Pancreas (tissue), 10 donors: ENCODE results near the gene RIN1. TPM values are rescaled to one million over a fixed set of nuclear protein-coding genes. Genes with fewer than 3 reads are reported as not detected.

ENCODE experiments used
- ATAC-seq, 4 donors: fragments of 200-7000 bp; cut with Tn5 transposase; one replicate each; pipeline versions ENCODE4 v1.8.0 to v1.9.1; 2020; ENCODE audit warnings: mild to moderate bottlenecking in 4 of 4, moderate library complexity in 4 of 4
- DNase-seq, 6 donors: peaks; one replicate each; pipeline ENCODE4 v3.0.0-alpha.2; 2020
- FAIRE-seq: peaks from 2 replicates; lab custom pipeline; 2012; peaks lifted over from hg19 to GRCh38; lab: Jason Lieb, UNC
- H3K27ac ChIP-seq, 4 donors: fragments of 200-600 bp; sonication (generic); 1 replicate in 3 of 4; 2 replicates in 1 of 4; pipeline versions ENCODE4 v1.5.0 to v1.8.0; 2020
- H3K27me3 ChIP-seq, 4 donors: fragments of 200-600 bp; one replicate each; pipeline ENCODE4 v1.8.0; 2021
- H3K36me3 ChIP-seq, 3 donors: fragments of 200-600 bp; sonication (generic) in 1 of 3; one replicate each; pipeline versions ENCODE4 v1.5.0 to v1.8.0; 2020 to 2021
- H3K4me1 ChIP-seq, 3 donors: fragments of 200-600 bp; one replicate each; pipeline ENCODE4 v1.8.0; 2021
- H3K4me3 ChIP-seq, 4 donors: fragments of 200-600 bp; sonication (generic) in 2 of 4; one replicate each; pipeline versions ENCODE4 v1.5.0 to v1.8.0; 2020 to 2021
- H3K9me3 ChIP-seq, 4 donors: fragments of 200-600 bp; one replicate each; pipeline ENCODE4 v1.8.0; 2021
- CTCF ChIP-seq, 4 donors: fragments of 200-600 bp; sonication (generic) in 3 of 4; IDR thresholded peaks; one replicate each; pipeline versions ENCODE4 v1.5.0 to v1.8.0; 2021; ENCODE audit warnings: antibody characterized with exemption in 4 of 4
- WGBS, 2 donors: extraction: QIAGEN DNeasy Blood & Tissue Kit; methylation state at CpG; one replicate each; pipeline ENCODE4 v1.1.7; 2013; 5-methylcytosine and 5-hydroxymethylcytosine counted together
- intact Hi-C, 3 donors: fragments of 100-400 bp; cut with DNase I; formaldehyde crosslinking; loops; one replicate each; pipeline versions ENCODE4 v1.11.1 to v1.14.2; 2022
- polyA plus RNA-seq, 2 donors: library from polyadenylated mRNA; stranded (reverse); fragments of 200-250 nt; gene quantifications; one replicate each; pipeline ENCODE4 v1.2.3, GENCODE V29; 2013
- total RNA-seq, 6 donors: library from RNA; stranded (reverse); fragmentation: NEBNext Ultra II Directional in 4 of 6; extraction: Animal tissue kit (Norgen Biotek cat#: 25700) in 4 of 6; gene quantifications; one replicate each; pipeline versions ENCODE4 v1.2.1 to v1.2.4, GENCODE V29; 2021 to 2023
- donor health status: healthy with polysubstance abuse.
- donor health status: DM: no; HTN: no; CAD: no; lungs with moderate emphysema.
- donor health status: DM: no; HTN: no; CAD: no.
- donor health status: control.
- donor health status: control.
- donor health status: Bipolar disorder and iron deficiency.
- donor health status: DM: yes; HTN: yes; CAD: no.
- donor health status: DM: no; HTN: no; CAD: no.
- donor health status: DM: no; HTN: no; CAD: no.
- donor health status: DM: yes; HTN: yes; CAD: no.

Gene RIN1
- total and polyA plus RNA-seq, 8 donors: 2.7 to 15.7 (median 4.8) TPM

- peak; percentile 89 to 95 (median 92) for ATAC-seq
- Histone ChIP-seq H3K4me1 (peaks cover 0 to 17% (median 15%) of the 10 kb centered on the region in 3 donors), H3K36me3 (no peaks in the 10 kb centered on the region), H3K9me3 (no peaks in the 10 kb centered on the region), H3K27me3 (no peaks in the 10 kb centered on the region), H3K4me3 (peak within 1 kb of the TSS; percentile 70 to 94 (median 80)), H3K27ac (peak within 1 kb of the TSS; percentile 92 to 99 (median 94))
- TF ChIP-seq CTCF (IDR thresholded peaks at IDR 0.05): no peak
- intact Hi-C loops: loop anchor here in 1 of 3 donors (10.0 kb wide), 1 partner anchor 64 kb away; no protein-coding TSS in a partner anchor
- WGBS, 2 donors: 0 to 1% methylated on average over 64 to 87 of the region's 87 CpGs
- peak; percentile 97 to 100 (median 99) for DNase-seq
- peak; percentile 97 for FAIRE-seq
These were observed 47.3 kb downstream of the RIN1 start, which contains the start of gene YIF1A for GRCh38 chr11:66288671-66289547. TSS of gene YIF1A (minus strand) at chr11:66289143. CDS start at chr11:66288985, 158 bp downstream.

DNA sequence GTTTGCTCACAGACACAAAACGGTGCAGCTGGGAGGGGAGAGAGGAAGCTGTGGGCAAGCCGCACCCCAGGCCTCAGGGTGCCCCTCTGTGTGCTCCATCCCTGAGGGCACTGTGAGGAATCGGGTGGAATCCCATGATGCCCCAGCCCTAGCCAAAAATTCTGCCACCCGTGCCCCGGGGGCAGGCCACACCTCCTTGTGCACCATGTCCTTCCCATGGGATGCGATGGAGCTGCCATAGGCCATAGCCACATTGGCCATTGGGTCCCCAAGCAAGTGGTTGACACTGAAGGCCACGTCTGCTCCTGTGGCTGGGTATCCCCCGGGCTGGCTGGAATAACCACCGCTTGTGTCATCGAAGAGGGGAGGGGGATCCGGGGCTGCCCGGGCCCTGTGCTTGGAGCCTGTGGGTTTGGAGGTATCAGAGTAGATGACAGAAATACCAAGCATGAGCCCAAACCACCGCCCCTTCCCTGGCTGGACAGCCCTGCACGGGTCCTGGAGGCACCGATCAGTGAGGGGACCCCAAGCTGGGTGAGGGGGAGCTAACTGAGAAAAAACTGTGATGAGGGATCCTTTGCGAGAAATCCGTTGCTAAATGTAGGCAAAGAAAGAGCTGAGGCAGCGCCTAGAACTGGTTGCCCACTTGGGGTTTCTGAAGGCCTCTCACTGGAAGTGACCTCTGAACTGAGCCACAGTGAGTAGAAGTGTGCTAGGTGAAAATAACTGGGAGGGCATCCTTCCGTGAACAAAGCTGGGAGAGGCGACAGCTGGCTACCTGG, 48.2 kb downstream of the RIN1 start:
- H3K9me3 ChIP-seq: no peaks in the 10 kb centered on the region
- WGBS, 2 donors: 27 to 29% methylated on average over 19 to 20 of the region's 20 CpGs
- intact Hi-C loops: loop anchor here in 1 of 3 donors (10.0 kb wide), 1 partner anchor 63 kb away; no protein-coding TSS in a partner anchor
- H3K4me1 ChIP-seq: peaks cover 0 to 17% (median 15%) of the 10 kb centered on the region in 3 donors
- H3K27ac ChIP-seq: peak overlapping the region; percentile 92 to 99 (median 94)
- no peaks in the 10 kb centered on the region for H3K36me3 ChIP-seq
- H3K4me3 ChIP-seq: peak overlapping the region; percentile 70 to 94 (median 80)
- no peaks in the 10 kb centered on the region for H3K27me3 ChIP-seq
- TF ChIP-seq CTCF (IDR thresholded peaks at IDR 0.05): no peak
- FAIRE-seq (no peak), ATAC-seq (peak; percentile 10 to 29 (median 11)), DNase-seq (peak in 3 of 6 donors; percentile 40 to 80 (median 49))

GRCh38 chr11:66287211-66287888, 48.9 kb downstream of the RIN1 start:
- H3K27me3 ChIP-seq: no peaks in the 10 kb centered on the region
- intact Hi-C loops: loop anchor here in 1 of 3 donors (10.0 kb wide), 1 partner anchor 63 kb away; no protein-coding TSS in a partner anchor

More at GRCh38 chr11:66287211-66287888, 48.9 kb downstream of the RIN1 start:
- Histone ChIP-seq H3K9me3 (no peaks in the 10 kb centered on the region), H3K36me3 (no peaks in the 10 kb centered on the region), H3K27ac (no peak overlapping the region), H3K4me1 (peaks cover 0 to 19% (median 15%) of the 10 kb centered on the region in 3 donors), H3K4me3 (peak overlapping the region in 1 of 4 donors; percentile 70)
- no peak for TF ChIP-seq CTCF (IDR thresholded peaks at IDR 0.05)
- FAIRE-seq (no peak), ATAC-seq (no peak), DNase-seq (peak in 1 of 6 donors; percentile 58)
- 64 to 74% methylated on average over 9 to 10 of the region's 10 CpGs for WGBS, 2 donors
